Left cardiac atrium (tissue), 4 donors: ENCODE data around the gene AGK. TPM values are rescaled to one million over a fixed set of nuclear protein-coding genes. Genes with fewer than 3 reads are reported as not detected.
"Not testable (repeated sequence)": the region's sequence is repeated elsewhere in the genome, so short reads cannot be mapped to it uniquely, and the experiment has no call there.

Experiments used
- ATAC-seq, 2 donors: fragments of 200-7000 bp; cut with Tn5 transposase; one replicate each; pipeline ENCODE4 v1.9.1; 2020; ENCODE audit warnings: mild to moderate bottlenecking in 2 of 2, moderate library complexity in 2 of 2
- DNase-seq: peaks from one replicate; pipeline ENCODE4 v3.0.0-alpha.2; 2020
- intact Hi-C, 2 donors: fragments of 100-400 bp; cut with DNase I; formaldehyde crosslinking; loops; one replicate each; pipeline versions ENCODE4 v1.14.1 to v1.15.1; 2022 to 2023
- total RNA-seq, 2 donors: library from RNA; stranded (reverse); fragmentation: NEBNext Ultra II Directional; extraction: Animal tissue kit (Norgen Biotek cat#: 25700); gene quantifications; one replicate each; pipeline ENCODE4 v1.2.1, GENCODE V29; 2021
- donor health status: DM: no; HTN: yes; CAD: no.
- donor health status: DM: no; HTN: yes; CAD: no; lungs with severe emphysema.
- donor health status: DM: yes; HTN: yes; CAD: no.
- donor health status: Dilated cardiomyopathy.

The AGK gene
- total RNA-seq, 2 donors from 2014 or later: 28.9 to 37.8 TPM

- DNase-seq (no peak), ATAC-seq (no peak)
- intact Hi-C loops: no loop called here
Measured at GRCh38 chr7:141663081-141663849, 112.1 kb downstream of the AGK start.

GRCh38 chr7:141664450-141664849 lies 113.2 kb downstream of the AGK start:
- ATAC-seq (no peak), DNase-seq (no peak)
- intact Hi-C loops: no loop called here

DNA sequence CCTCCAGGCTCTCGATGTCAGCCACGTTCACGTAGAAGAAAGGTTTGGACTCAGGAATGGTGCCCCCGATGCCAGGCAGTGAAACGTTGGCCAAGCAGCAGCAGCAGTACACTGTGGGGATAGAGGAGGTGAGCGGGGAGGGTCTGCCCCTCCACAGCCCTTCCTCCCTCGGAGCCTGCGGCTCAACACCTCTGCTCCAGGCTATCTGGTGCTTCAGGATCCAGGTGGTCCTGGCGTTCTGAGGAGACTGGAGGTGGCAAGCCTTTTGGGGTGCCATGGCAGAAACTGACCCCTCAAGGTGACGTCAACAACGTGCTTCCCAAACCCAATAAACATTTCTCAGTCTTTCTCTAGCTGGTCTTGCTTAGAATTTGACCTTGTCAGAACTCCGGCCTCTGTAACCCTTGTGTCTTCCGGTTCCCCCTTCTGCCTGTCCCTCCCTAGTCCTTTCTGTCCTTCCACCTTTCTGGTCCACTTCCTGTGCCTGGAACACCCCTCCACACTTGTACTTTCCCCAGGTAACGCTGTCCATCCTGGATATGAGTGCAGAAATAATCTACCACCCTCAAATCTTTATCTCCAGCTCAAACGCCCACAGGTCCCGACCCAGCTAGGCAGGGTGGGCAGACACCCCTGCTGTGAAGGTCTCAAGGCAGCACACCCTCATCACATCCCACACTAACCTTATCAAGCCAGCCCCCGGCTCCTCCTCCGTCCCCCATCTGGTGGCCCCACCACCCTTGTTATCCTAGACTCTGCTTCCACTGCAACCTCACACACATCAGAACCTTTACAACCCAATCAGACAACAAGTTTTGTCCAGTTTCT lies 114.2 kb downstream of the AGK start:
- ATAC-seq (no peak), DNase-seq (no peak)
- intact Hi-C loops: no loop called here

DNA sequence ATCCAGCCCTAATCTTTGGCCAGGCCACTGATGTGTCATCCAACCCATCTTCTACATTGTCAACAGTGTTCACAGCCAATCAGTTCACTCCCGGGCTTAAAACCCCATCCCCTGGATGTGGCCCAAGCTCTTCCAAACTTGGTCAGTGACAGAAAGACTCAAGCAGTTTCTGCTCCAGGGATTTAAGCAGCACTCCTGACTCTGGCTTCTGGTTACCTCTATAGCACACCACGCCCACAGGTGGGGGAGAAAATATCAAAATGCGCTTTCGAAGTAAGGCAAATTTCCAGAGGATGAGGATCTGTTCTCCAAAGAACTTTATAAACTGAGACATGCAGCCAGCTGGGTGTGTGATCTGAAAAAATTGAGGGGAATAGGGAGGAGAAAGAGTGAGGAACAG lies 114.9 kb downstream of the AGK start:
- intact Hi-C loops: no loop called here
- DNase-seq (no peak), ATAC-seq (no peak)

DNA sequence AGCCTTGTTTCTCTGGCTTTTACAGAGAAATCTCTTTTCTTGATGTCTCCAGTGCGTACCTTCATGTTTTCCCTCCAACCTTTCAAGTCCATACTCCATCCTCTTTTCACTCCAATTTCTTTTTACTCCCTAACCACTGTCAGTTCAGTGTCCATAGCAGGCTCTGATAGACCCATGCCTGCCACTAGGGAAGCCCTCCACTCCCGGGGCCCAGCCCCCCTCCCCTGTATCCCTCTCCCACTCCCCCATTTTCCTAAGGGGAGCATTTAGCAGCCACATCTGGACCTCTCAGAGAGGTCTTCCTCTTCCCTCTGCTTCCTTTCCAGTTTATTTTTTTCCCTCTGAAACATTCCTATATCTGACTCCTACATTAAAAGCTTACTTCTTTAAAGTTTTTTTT lies 117.6 kb downstream of the AGK start:
- intact Hi-C loops: no loop called here
- no peak for DNase-seq
- no peak for ATAC-seq

- ATAC-seq (no peak), DNase-seq (no peak)
- intact Hi-C loops: no loop called here
Measured at GRCh38 chr7:141671705-141672496, 120.7 kb downstream of the AGK start.

GRCh38 chr7:141673346-141673745 lies 122.1 kb downstream of the AGK start:
- DNase-seq (no peak), ATAC-seq (no peak)
- intact Hi-C loops: no loop called here

- intact Hi-C loops: no loop called here
- DNase-seq (no peak), ATAC-seq (peak; percentile 32 to 70)
Measured at GRCh38 chr7:141674171-141674671, 123.0 kb downstream of the AGK start.

GRCh38 chr7:141674702-141675101 lies 123.5 kb downstream of the AGK start:
- intact Hi-C loops: no loop called here
- ATAC-seq (peak in 1 of 2 donors; percentile 49), DNase-seq (no peak)

DNA sequence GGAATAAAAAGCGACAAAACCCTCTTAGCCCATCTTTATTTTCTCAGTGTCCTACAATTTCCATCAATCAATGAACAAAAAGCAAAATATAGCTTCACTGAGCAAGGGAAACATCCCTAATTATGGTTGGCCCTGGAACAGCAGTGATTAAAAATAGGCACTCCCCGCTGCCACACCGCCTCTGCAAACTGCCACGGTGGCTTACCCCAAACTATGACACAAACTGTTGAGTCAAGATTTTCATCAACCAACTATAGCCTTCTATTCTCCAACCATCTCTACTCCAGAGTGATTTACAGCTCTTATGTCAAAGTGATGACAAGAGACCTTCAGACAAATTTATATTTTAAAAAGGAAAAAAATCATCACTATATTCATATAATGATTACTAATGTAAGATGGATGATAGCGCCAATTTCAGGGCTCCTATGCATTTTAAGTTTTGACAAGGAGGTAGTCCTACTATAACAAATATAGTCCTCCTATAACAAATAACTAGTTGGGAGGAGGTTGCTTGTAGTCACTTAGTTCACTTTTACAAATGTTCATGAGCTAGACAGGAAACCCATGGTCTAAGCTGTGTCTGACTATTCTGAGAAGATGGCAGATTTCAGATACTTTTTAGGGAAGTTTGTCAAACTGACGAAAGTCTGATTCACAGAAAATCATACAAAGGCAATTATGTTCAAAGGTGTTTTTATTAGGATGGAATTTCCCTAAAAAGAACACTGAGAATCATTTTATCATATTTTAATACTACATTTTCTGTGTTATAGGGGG lies 124.4 kb downstream of the AGK start:
- ATAC-seq (no peak), DNase-seq (no peak)
- intact Hi-C loops: no loop called here

DNA sequence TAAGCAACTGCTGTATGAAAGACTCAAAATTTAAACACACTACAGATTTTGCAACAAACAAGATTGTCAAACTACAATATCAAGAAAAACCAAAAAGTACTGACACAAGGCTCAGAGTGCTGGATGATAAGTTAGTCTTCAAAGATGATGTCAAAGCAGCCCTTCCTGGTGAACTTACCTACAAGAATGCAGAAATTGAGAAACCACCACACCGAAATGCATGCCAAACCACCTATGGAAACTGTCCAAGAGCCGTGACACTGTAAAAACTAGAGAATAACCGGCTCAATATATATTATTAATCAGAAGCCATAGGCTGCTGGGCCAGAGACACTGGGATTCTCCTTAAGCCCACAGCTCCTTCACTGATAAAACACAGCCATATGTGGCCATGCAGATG lies 125.4 kb downstream of the AGK start:
- DNase-seq (no peak), ATAC-seq (no peak)
- intact Hi-C loops: no loop called here

- ATAC-seq: no peak
- intact Hi-C loops: no loop called here
- no peak for DNase-seq
Measured at GRCh38 chr7:141679014-141679413, 127.8 kb downstream of the AGK start.

GRCh38 chr7:141685285-141686023 lies 134.2 kb downstream of the AGK start:
- peak; percentile 17 to 57 for ATAC-seq
- no peak for DNase-seq
- intact Hi-C loops: no loop called here

GRCh38 chr7:141686074-141686473 lies 134.9 kb downstream of the AGK start:
- intact Hi-C loops: no loop called here
- DNase-seq (no peak), ATAC-seq (no peak)

DNA sequence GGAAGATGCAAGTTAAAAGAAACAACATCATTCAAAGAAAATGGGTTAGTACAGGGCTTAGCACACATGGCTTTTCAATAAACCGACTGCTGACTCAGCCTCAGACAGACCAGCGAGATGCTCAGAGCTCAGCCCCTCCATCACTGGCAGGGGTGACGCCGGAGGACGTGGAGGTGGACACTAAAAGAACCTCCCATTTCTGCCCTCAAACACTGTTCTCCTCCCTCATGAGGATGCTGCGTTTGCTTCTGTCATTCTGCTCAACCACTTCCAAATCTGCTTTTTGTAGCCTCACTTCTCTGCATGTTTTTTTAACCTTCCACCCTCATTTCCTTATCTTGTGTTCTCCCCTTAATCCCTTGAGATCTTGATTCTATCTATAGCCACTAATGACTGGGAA lies 135.5 kb downstream of the AGK start:
- intact Hi-C loops: no loop called here
- DNase-seq (no peak), ATAC-seq (peak; percentile 44 to 60)

GRCh38 chr7:141688043-141688442 lies 136.8 kb downstream of the AGK start:
- ATAC-seq: no peak

DNA sequence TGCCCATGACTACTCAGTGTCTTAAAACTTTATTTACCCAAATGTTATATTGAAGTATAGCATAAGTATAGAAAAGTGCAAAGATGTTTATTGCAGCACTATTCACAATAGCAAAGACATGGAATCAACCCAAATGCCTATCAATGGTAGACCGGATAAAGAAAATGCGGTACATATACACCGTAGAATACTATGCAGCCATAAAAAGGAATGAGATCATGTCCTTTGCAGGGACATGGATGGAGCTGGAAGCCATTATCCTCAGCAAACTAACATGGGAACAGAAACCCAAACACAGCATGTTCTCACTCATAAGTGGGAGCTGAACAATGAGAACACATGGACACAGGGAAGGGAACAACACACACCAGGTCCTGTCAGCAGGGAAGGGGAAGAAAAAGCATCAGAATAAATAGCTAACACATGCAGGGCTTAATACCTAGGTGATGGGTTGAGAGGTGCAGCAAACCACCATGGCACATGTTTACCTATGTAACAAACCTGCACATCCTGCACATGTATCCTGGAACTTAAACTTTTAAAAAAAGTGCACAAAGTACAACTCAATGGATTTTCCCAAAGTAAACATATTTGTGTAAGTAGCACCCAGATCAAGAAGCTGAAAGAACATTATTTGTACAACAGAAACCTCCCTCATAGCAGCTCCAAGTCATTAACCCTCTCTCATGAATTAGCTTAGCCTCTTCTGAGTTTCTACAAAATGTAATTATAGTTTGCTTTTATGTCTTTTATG lies 138.0 kb downstream of the AGK start:
- DNase-seq, ATAC-seq, intact Hi-C loops: not testable (repeated sequence)

More at GRCh38 chr7:141688043-141688442, 136.8 kb downstream of the AGK start:
- intact Hi-C loops: no loop called here
- no peak for DNase-seq
